GM12878 (cell line): ENCODE results near the gene GPC6. TPM values are rescaled to one million over a fixed set of nuclear protein-coding genes. Genes with fewer than 3 reads are reported as not detected.

Experiments
- ATAC-seq: fragments of 200-7000 bp; cut with Tn5 transposase; 3 replicates; pipeline ENCODE4 v1.9.1; 2020; ENCODE audit warnings: mild to moderate bottlenecking, moderate library complexity
- BruUV-seq: library from RNA; stranded (reverse); fragments of 400-500 nt; replicated peaks from 2 replicates; lab custom pipeline; 2021; lab: Mats Ljungman, UMichigan
- CTCF ChIA-PET: fragments of 300-600 bp; sonication (Branson Sonifier 250); formaldehyde crosslinking; extraction: SDS; loops from one replicate; lab custom pipeline; 2021; ENCODE audit warnings: inconsistent platforms; lab: Yijun Ruan, JAX
- POLR2A ChIA-PET: fragments of 350-600 bp; formaldehyde crosslinking; extraction: SDS; loops from one replicate; lab custom pipeline; 2021; ENCODE audit warnings: inconsistent platforms; lab: Charles Lee
- RAD21 ChIA-PET: fragments of 300-600 bp; sonication (Branson Sonifier 250); formaldehyde crosslinking; loops from one replicate; lab custom pipeline; 2023; ENCODE audit warnings: antibody characterized with exemption; ENCODE audit not compliant: unreplicated experiment; lab: Charles Lee
- SMC1A ChIA-PET: fragments of 300-600 bp; sonication (Branson Sonifier 250); formaldehyde crosslinking; loops from one replicate; lab custom pipeline; 2023; ENCODE audit not compliant: unreplicated experiment, uncharacterized antibody; lab: Charles Lee
- DNase-seq: peaks from one replicate; pipeline ENCODE4 v3.0.0-alpha.2; 2011; ENCODE audit warnings: low read depth, low spot score
- FAIRE-seq: peaks from 3 replicates; lab custom pipeline; 2011; peaks lifted over from hg19 to GRCh38; lab: Jason Lieb, UNC
- H2AFZ ChIP-seq: 2 replicates; pipeline ENCODE4 v1.6.0; 2011; ENCODE audit warnings: low read depth, low read length, control low read depth; ENCODE audit not compliant: control insufficient read depth
- H3K27ac ChIP-seq: 2 replicates; pipeline ENCODE4 v1.5.1; 2011; ENCODE audit warnings: control low read depth; ENCODE audit not compliant: control insufficient read depth, insufficient read depth
- H3K27me3 ChIP-seq, 2 experiments: replicated peaks in 1 of 2; 2 replicates each; pipeline versions ENCODE4 v1.6.0 to v1.6.1; 2011; ENCODE audit warnings: low read length in 1 of 2; ENCODE audit not compliant: control insufficient read depth in 2 of 2, insufficient read depth in 2 of 2
- H3K36me3 ChIP-seq, 2 experiments: 2 replicates each; pipeline ENCODE4 v1.5.1; 2011; ENCODE audit warnings: low read length in 1 of 2; ENCODE audit not compliant: control insufficient read depth in 2 of 2, insufficient read depth in 2 of 2
- H3K4me1 ChIP-seq: 2 replicates; pipeline ENCODE4 v1.6.1; 2011; ENCODE audit warnings: mild to moderate bottlenecking, low read length, moderate library complexity, mixed read lengths; ENCODE audit not compliant: control insufficient read depth, insufficient read depth
- H3K4me2 ChIP-seq: 2 replicates; pipeline ENCODE4 v1.6.0; 2011; ENCODE audit warnings: control low read depth; ENCODE audit not compliant: control insufficient read depth, insufficient read depth
- H3K4me3 ChIP-seq: fragments of 200-600 bp; sonication (generic); 2 replicates; pipeline ENCODE4 v1.5.1; 2016
- H3K79me2 ChIP-seq: 2 replicates; pipeline ENCODE4 v1.6.0; 2011; ENCODE audit warnings: low read length; ENCODE audit not compliant: control insufficient read depth, insufficient read depth
- H3K9ac ChIP-seq: 2 replicates; pipeline ENCODE4 v1.8.0; 2011; ENCODE audit warnings: low read length, control low read depth, mixed read lengths; ENCODE audit not compliant: control insufficient read depth, insufficient read depth
- H3K9me3 ChIP-seq: replicated peaks from 3 replicates; pipeline ENCODE4 v1.5.1; 2011; ENCODE audit warnings: mild to moderate bottlenecking, low read length; ENCODE audit not compliant: control insufficient read depth, insufficient read depth
- H4K20me1 ChIP-seq: 2 replicates; pipeline ENCODE4 v1.6.0; 2011; ENCODE audit not compliant: control insufficient read depth, insufficient read depth
- IRF4 ChIP-seq: IDR thresholded peaks from 2 replicates; pipeline ENCODE4 v1.6.1; 2011; ENCODE audit warnings: low read depth, low read length
- MEF2A ChIP-seq: IDR thresholded peaks from 2 replicates; pipeline ENCODE4 v1.6.1; 2011; ENCODE audit warnings: low read depth, mild to moderate bottlenecking, low read length, moderate library complexity; ENCODE audit not compliant: insufficient read depth
- MYB ChIP-seq: fragments of 150-350 bp; IDR thresholded peaks from 2 replicates; pipeline ENCODE4 v1.6.1; 2014; ENCODE audit warnings: mild to moderate bottlenecking, low read depth, low read length, borderline replicate concordance
- WGBS: methylation state at CpG from one replicate; pipeline ENCODE4 v1.1.6; 2016; ENCODE audit warnings: low lambda C conversion rate; ENCODE audit not compliant: insufficient replicate concordance, insufficient coverage; ENCODE audit errors: missing lambda C conversion rate; 5-methylcytosine and 5-hydroxymethylcytosine counted together
- in situ Hi-C: fragments of 300-500 bp; cut with MboI; formaldehyde crosslinking; loops from 9 replicates; pipeline ENCODE4 v1.14.3; 2018; ENCODE audit warnings: mixed read lengths
- intact Hi-C: fragments of 100-400 bp; cut with micrococcal nuclease; formaldehyde crosslinking; loops from one replicate; pipeline ENCODE4 v1.14.2; 2022; ENCODE audit not compliant: unreplicated experiment
- polyA plus RNA-seq, 11 experiments: library from polyadenylated mRNA; depleted of rRNA in 4 of 11; unstranded in 6 of 11; stranded (reverse) in 5 of 11; fragments of >200 nt; fragmentation: Nextera tagmentation in 4 of 11; fragmentation: Illumina TruSeq in 1 of 11; extraction: Ambion mirVana in 4 of 11; extraction: Trizol in 1 of 11; gene quantifications; 1 replicate in 1 of 11; 2 replicates in 10 of 11; pipeline versions ENCODE4 v1.2.1 to v1.2.3, GENCODE V29; 2011 to 2016; ENCODE audit warnings: inconsistent platforms in 2 of 11, missing spikeins in 2 of 11, low read depth in 1 of 11
- total RNA-seq, 4 experiments: library from RNA; depleted of rRNA in 3 of 4; stranded (reverse); fragments of >200 nt in 3 of 4; fragmentation: Illumina TruSeq in 1 of 4; extraction: Trizol in 1 of 4; gene quantifications; 2 replicates each; pipeline versions ENCODE4 v1.2.1 to v1.2.3, GENCODE V29; 2013 to 2021
- TF ChIP-seq, protein P1 (sequence below): IDR thresholded peaks from 2 replicates; pipeline ENCODE4 v1.6.1; 2011; ENCODE audit warnings: mild to moderate bottlenecking, low read depth, low read length, moderate library complexity; ENCODE audit not compliant: insufficient replicate concordance
- TF ChIP-seq, protein P2 (sequence below), 3 experiments: IDR thresholded peaks in 2 of 3; conservative IDR thresholded peaks in 1 of 3; 2 replicates each; pipeline ENCODE4 v1.5.1; 2011; ENCODE audit warnings: low read depth in 3 of 3, low read length in 3 of 3, mild to moderate bottlenecking in 3 of 3, control low read depth in 2 of 3, moderate library complexity in 2 of 3, inconsistent platforms in 1 of 3, mixed read lengths in 1 of 3; ENCODE audit not compliant: control insufficient read depth in 2 of 3, insufficient read depth in 1 of 3; ENCODE audit errors: extremely low read depth in 1 of 3
- TF ChIP-seq, protein P3 (sequence below): fragments of 450-650 bp; IDR thresholded peaks from 2 replicates; pipeline ENCODE4 v1.6.1; 2017; ENCODE audit warnings: mild to moderate bottlenecking, moderate library complexity

GPC6 gene
- total and polyA plus RNA-seq, 10 of the 15 experiments (the other 5 are each of a cell fraction or from before 2014, with no cell fraction given) = 0.03 to 0.04 (median 0.03) TPM; not detected in 7

DNA sequence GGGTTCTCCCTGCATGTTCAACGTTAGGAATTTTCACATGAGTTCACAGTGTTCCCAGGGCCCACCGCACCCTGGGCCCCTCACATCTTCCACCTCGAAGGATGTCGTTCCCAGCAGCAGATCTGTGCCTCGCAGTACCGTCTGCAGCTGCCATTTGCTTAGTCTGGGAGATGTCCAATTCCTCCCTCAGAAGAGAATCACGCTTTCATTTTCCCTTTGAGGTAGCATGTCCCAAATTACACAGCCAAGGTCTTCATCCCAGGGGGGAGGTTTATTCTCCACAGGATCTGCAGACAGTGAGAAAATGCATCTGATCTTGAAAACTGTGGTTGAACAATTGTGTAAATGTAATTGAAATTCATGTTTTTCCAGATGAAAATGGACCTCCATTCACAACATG lies 1102.7 kb downstream of the GPC6 start (continued):
- TF ChIP-seq, protein P1, sequence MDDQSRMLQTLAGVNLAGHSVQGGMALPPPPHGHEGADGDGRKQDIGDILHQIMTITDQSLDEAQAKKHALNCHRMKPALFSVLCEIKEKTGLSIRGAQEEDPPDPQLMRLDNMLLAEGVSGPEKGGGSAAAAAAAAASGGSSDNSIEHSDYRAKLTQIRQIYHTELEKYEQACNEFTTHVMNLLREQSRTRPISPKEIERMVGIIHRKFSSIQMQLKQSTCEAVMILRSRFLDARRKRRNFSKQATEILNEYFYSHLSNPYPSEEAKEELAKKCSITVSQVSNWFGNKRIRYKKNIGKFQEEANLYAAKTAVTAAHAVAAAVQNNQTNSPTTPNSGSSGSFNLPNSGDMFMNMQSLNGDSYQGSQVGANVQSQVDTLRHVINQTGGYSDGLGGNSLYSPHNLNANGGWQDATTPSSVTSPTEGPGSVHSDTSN = no peak

DNA sequence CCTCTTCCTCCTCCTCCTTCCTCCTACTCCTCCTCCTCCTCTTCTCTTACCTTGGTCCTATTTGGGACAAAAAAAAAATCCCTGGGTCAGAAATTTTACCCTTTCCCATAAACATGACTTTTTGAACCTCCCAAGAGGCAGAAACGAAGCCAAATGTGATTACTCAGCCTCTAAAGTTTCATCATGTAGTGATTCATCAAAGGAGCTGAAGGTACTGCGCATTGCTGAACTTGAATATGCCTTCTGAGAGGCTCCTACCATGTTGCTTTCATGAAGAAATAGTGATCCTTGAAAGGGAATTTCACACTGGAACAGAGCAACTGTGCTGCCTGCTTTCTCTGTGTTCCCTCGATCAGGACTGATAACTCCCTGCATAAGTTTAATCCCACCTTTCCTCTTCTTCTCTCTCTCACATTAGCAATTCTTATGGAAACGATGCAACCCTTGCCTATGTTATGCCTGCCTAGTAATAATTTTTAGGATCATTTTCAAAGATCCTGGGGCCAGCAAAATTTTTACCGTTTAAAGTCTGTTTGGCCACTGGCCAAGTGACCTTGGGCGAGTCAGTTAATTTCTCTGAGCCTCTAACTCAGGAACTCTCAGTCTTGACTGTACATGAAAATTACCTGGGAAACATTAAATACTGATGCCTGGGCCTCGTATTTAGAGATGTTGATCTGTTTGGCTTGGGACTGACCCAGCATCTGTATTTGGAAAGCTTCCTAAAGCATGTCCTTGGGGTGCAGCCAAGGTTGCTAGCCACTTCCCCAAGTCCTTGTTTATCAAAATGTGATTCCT lies 1103.3 kb downstream of the GPC6 start:
- SMC1A ChIA-PET = no interaction called here
- in situ Hi-C loops = no loop called here

More for the DNA sequence above, 1103.3 kb downstream of the GPC6 start:
- Histone ChIP-seq H3K27ac (no peak overlapping the region), H4K20me1 (no peaks in the 10 kb centered on the region), H3K9me3 (no peaks in the 10 kb centered on the region), H3K79me2 (no peaks in the 10 kb centered on the region), H3K36me3 (no peaks in the 10 kb centered on the region), H3K4me1 (peaks cover 16% of the 10 kb centered on the region), H3K9ac (no peak overlapping the region), H3K27me3 (peaks cover 0 to 5% of the 10 kb centered on the region in 2 experiments; a peak in 1 of 4 replicates), H2AFZ (no peak overlapping the region), H3K4me3 (no peak overlapping the region), H3K4me2 (no peak overlapping the region)
- ATAC-seq (no peak), FAIRE-seq (no peak), DNase-seq (no peak)
- TF ChIP-seq MEF2A (no peak), IRF4 (no peak), MYB (no peak)
- TF ChIP-seq, protein P2, sequence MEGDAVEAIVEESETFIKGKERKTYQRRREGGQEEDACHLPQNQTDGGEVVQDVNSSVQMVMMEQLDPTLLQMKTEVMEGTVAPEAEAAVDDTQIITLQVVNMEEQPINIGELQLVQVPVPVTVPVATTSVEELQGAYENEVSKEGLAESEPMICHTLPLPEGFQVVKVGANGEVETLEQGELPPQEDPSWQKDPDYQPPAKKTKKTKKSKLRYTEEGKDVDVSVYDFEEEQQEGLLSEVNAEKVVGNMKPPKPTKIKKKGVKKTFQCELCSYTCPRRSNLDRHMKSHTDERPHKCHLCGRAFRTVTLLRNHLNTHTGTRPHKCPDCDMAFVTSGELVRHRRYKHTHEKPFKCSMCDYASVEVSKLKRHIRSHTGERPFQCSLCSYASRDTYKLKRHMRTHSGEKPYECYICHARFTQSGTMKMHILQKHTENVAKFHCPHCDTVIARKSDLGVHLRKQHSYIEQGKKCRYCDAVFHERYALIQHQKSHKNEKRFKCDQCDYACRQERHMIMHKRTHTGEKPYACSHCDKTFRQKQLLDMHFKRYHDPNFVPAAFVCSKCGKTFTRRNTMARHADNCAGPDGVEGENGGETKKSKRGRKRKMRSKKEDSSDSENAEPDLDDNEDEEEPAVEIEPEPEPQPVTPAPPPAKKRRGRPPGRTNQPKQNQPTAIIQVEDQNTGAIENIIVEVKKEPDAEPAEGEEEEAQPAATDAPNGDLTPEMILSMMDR (IDR thresholded peaks at IDR 0.05 in 2 of 3, conservative IDR thresholded peaks at IDR 0.05 in 1 of 3; ENCODE audit: control insufficient read depth in 2 of 3, extremely low read depth in 1 of 3, insufficient read depth in 1 of 3, low read depth in 3 of 3, low read length in 3 of 3) = no peak
- TF ChIP-seq, protein P3, sequence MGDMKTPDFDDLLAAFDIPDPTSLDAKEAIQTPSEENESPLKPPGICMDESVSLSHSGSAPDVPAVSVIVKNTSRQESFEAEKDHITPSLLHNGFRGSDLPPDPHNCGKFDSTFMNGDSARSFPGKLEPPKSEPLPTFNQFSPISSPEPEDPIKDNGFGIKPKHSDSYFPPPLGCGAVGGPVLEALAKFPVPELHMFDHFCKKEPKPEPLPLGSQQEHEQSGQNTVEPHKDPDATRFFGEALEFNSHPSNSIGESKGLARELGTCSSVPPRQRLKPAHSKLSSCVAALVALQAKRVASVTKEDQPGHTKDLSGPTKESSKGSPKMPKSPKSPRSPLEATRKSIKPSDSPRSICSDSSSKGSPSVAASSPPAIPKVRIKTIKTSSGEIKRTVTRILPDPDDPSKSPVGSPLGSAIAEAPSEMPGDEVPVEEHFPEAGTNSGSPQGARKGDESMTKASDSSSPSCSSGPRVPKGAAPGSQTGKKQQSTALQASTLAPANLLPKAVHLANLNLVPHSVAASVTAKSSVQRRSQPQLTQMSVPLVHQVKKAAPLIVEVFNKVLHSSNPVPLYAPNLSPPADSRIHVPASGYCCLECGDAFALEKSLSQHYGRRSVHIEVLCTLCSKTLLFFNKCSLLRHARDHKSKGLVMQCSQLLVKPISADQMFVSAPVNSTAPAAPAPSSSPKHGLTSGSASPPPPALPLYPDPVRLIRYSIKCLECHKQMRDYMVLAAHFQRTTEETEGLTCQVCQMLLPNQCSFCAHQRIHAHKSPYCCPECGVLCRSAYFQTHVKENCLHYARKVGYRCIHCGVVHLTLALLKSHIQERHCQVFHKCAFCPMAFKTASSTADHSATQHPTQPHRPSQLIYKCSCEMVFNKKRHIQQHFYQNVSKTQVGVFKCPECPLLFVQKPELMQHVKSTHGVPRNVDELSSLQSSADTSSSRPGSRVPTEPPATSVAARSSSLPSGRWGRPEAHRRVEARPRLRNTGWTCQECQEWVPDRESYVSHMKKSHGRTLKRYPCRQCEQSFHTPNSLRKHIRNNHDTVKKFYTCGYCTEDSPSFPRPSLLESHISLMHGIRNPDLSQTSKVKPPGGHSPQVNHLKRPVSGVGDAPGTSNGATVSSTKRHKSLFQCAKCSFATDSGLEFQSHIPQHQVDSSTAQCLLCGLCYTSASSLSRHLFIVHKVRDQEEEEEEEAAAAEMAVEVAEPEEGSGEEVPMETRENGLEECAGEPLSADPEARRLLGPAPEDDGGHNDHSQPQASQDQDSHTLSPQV = no peak
- 45% methylated on average over 7 of the region's 7 CpGs for WGBS
- intact Hi-C loops = no loop called here
- ChIA-PET RAD21 (no interaction called here), CTCF (no interaction called here), POLR2A (no interaction called here)
- BruUV-seq = no TSS peak
